ENCODE data around the gene LAIR2.

The LAIR2 gene

GRCh38 chr19:54548806-54549205 is 46.2 kb downstream of the LAIR2 start:
- H3K9ac ChIP-seq (ENCODE audit: low read length), result no peak overlapping the region
- H2AFZ ChIP-seq (ENCODE audit: low read length), result no peak overlapping the region
- no peaks in the 10 kb centered on the region for H3K79me2 ChIP-seq (ENCODE audit: low read length)
- TF ChIP-seq CTCF (IDR thresholded peaks at IDR 0.05; ENCODE audit: low read length) (no peak), EZH2phosphoT487 (IDR thresholded peaks at IDR 0.05; ENCODE audit: low read length) (no peak), EZH2 (optimal IDR thresholded peaks at IDR 0.05; ENCODE audit: low read depth, low read length) (no peak)
- no peaks in the 10 kb centered on the region for H3K9me2 ChIP-seq (replicated peaks; ENCODE audit: insufficient read depth, low read length)
- no peaks in the 10 kb centered on the region for H4K20me1 ChIP-seq (ENCODE audit: insufficient read depth, low read length)
- H3K4me2 ChIP-seq (ENCODE audit: low read depth, low read length), result no peak overlapping the region
- no peak overlapping the region for H3K27ac ChIP-seq (ENCODE audit: low read length)
- no peak for DNase-seq
- no peaks in the 10 kb centered on the region for H3K4me1 ChIP-seq (ENCODE audit: low read length)
- H3K4me3 ChIP-seq (ENCODE audit: low read length), result no peak overlapping the region
- H3K36me3 ChIP-seq (replicated peaks; ENCODE audit: insufficient read depth, low read length), result no peaks in the 10 kb centered on the region
- no peaks in the 10 kb centered on the region for H3F3A ChIP-seq (ENCODE audit: insufficient read depth, low read length)
- peaks cover 68% of the 10 kb centered on the region for H3K27me3 ChIP-seq (replicated peaks; ENCODE audit: insufficient read depth, low read length)
- no peaks in the 10 kb centered on the region for H3K9me3 ChIP-seq (replicated peaks; ENCODE audit: insufficient read depth, low read length)

DNA sequence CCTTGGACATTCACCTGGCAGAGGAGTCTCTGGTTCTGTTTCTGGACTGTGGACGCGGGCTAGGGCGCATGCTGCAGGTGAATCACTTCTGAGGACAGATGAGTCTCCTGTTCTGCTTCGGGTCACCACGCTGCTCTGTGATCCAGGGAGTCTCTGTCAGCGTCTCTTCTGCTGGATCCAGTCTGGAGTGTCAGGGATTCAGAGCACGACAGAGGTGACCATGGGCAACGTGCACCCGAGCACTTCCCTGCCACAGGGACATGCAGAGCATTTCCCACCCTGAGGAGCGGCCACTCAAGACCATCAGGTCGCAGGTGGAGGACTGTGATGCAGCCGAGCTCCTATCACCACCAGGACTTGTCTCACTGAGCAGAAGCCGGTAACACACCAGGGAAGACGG is 46.6 kb downstream of the LAIR2 start:
- Histone ChIP-seq H3K4me2 (ENCODE audit: low read depth, low read length) (no peak overlapping the region), H3K9ac (ENCODE audit: low read length) (no peak overlapping the region), H3K9me3 (replicated peaks; ENCODE audit: insufficient read depth, low read length) (no peaks in the 10 kb centered on the region), H3K9me2 (replicated peaks; ENCODE audit: insufficient read depth, low read length) (no peaks in the 10 kb centered on the region), H3K79me2 (ENCODE audit: low read length) (no peaks in the 10 kb centered on the region), H2AFZ (ENCODE audit: low read length) (no peak overlapping the region), H3K4me3 (ENCODE audit: low read length) (no peak overlapping the region), H3K27me3 (replicated peaks; ENCODE audit: insufficient read depth, low read length) (peaks cover 68% of the 10 kb centered on the region), H3K36me3 (replicated peaks; ENCODE audit: insufficient read depth, low read length) (no peaks in the 10 kb centered on the region), H3K27ac (ENCODE audit: low read length) (no peak overlapping the region), H3F3A (ENCODE audit: insufficient read depth, low read length) (no peaks in the 10 kb centered on the region), H3K4me1 (ENCODE audit: low read length) (no peaks in the 10 kb centered on the region), H4K20me1 (ENCODE audit: insufficient read depth, low read length) (no peaks in the 10 kb centered on the region)
- no peak for DNase-seq
- TF ChIP-seq CTCF (IDR thresholded peaks at IDR 0.05; ENCODE audit: low read length) (no peak), EZH2 (optimal IDR thresholded peaks at IDR 0.05; ENCODE audit: low read depth, low read length) (no peak), EZH2phosphoT487 (IDR thresholded peaks at IDR 0.05; ENCODE audit: low read length) (no peak)

DNA sequence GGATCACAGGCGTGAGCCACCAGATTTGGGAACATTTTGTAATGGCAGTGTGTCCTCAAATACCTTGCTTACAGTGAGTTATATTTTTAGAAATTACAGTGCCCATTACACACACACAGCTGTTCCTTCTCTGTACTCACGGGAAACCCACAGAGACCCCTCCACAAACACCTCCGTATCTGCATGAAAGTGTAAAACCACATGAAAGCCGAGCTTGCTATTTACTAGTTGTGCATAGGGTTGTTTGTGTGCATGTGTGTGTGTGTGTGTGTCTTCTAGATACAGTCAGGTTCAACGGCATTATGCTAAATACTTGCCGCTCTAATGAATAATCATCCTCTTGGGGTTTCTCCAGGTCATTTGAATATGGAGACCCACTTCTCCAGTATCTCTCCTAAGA is 48.7 kb downstream of the LAIR2 start:
- H3F3A ChIP-seq (ENCODE audit: insufficient read depth, low read length), result no peaks in the 10 kb centered on the region
- no peak overlapping the region for H3K4me2 ChIP-seq (ENCODE audit: low read depth, low read length)
- H3K79me2 ChIP-seq (ENCODE audit: low read length), result no peaks in the 10 kb centered on the region
- H4K20me1 ChIP-seq (ENCODE audit: insufficient read depth, low read length), result no peaks in the 10 kb centered on the region
- no peak overlapping the region for H3K4me3 ChIP-seq (ENCODE audit: low read length)
- H3K27ac ChIP-seq (ENCODE audit: low read length), result no peak overlapping the region
- no peaks in the 10 kb centered on the region for H3K4me1 ChIP-seq (ENCODE audit: low read length)
- H3K27me3 ChIP-seq (replicated peaks; ENCODE audit: insufficient read depth, low read length), result peaks cover 75% of the 10 kb centered on the region
- H2AFZ ChIP-seq (ENCODE audit: low read length), result no peak overlapping the region
- TF ChIP-seq EZH2 (optimal IDR thresholded peaks at IDR 0.05; ENCODE audit: low read depth, low read length) (no peak), CTCF (IDR thresholded peaks at IDR 0.05; ENCODE audit: low read length) (no peak), EZH2phosphoT487 (IDR thresholded peaks at IDR 0.05; ENCODE audit: low read length) (no peak)
- no peak overlapping the region for H3K9ac ChIP-seq (ENCODE audit: low read length)
- no peaks in the 10 kb centered on the region for H3K9me2 ChIP-seq (replicated peaks; ENCODE audit: insufficient read depth, low read length)
- H3K9me3 ChIP-seq (replicated peaks; ENCODE audit: insufficient read depth, low read length), result no peaks in the 10 kb centered on the region
- H3K36me3 ChIP-seq (replicated peaks; ENCODE audit: insufficient read depth, low read length), result no peaks in the 10 kb centered on the region
- DNase-seq, result no peak
